Neural progenitor cell (in vitro differentiated cells): ENCODE measurements around the gene GNAI2. TPM values are rescaled to one million over a fixed set of nuclear protein-coding genes. Genes with fewer than 3 reads are reported as not detected.
"Not testable (repeated sequence)": the region's sequence is repeated elsewhere in the genome, so short reads cannot be mapped to it uniquely, and the experiment has no call there.

ENCODE experiments used
- DNase-seq: peaks from one replicate; pipeline ENCODE4 v3.0.0-alpha.2; 2016; ENCODE audit warnings: low spot score
- H2AFZ ChIP-seq: fragments of 200-600 bp; sonication (generic); replicated peaks from 2 replicates; pipeline ENCODE4 v1.6.1; 2016; ENCODE audit warnings: antibody characterized with exemption
- H3F3A ChIP-seq: fragments of 200-600 bp; sonication (generic); 2 replicates; pipeline ENCODE4 v1.6.1; 2016; ENCODE audit warnings: antibody characterized with exemption, low read depth
- H3K27ac ChIP-seq: fragments of 200-600 bp; sonication (generic); 2 replicates; pipeline ENCODE4 v1.5.1; 2016; ENCODE audit warnings: mild to moderate bottlenecking
- H3K27me3 ChIP-seq: fragments of 200-600 bp; sonication (generic); 2 replicates; pipeline ENCODE4 v1.6.1; 2016; ENCODE audit warnings: mild to moderate bottlenecking, moderate library complexity
- H3K36me3 ChIP-seq: fragments of 200-600 bp; sonication (generic); 2 replicates; pipeline ENCODE4 v1.5.1; 2016
- H3K4me1 ChIP-seq: fragments of 200-600 bp; sonication (generic); 2 replicates; pipeline ENCODE4 v1.6.1; 2016; ENCODE audit warnings: mixed run types
- H3K4me2 ChIP-seq: fragments of 200-600 bp; sonication (generic); 2 replicates; pipeline ENCODE4 v1.6.1; 2016
- H3K4me3 ChIP-seq: fragments of 200-600 bp; sonication (generic); 2 replicates; pipeline ENCODE4 v1.5.1; 2016
- H3K79me2 ChIP-seq: fragments of 200-600 bp; sonication (generic); 2 replicates; pipeline ENCODE4 v1.6.1; 2016; ENCODE audit warnings: low read depth
- H3K9ac ChIP-seq: fragments of 200-600 bp; sonication (generic); 2 replicates; pipeline ENCODE4 v1.6.1; 2016
- H3K9me3 ChIP-seq: fragments of 200-600 bp; sonication (generic); 2 replicates; pipeline ENCODE4 v1.5.1; 2016; ENCODE audit warnings: low read depth
- H4K20me1 ChIP-seq: fragments of 200-600 bp; sonication (generic); 2 replicates; pipeline ENCODE4 v1.6.1; 2016; ENCODE audit warnings: low read depth
- H3K27ac Mint-ChIP-seq: 3 replicates; pipeline ENCODE4 v1.8.0; 2021; ENCODE audit warnings: mixed read lengths
- H3K27me3 Mint-ChIP-seq: 2 replicates; pipeline ENCODE4 v1.8.0; 2022; ENCODE audit warnings: low read depth, mild to moderate bottlenecking, inconsistent platforms, moderate library complexity, mixed read lengths; ENCODE audit not compliant: insufficient read depth
- H3K36me3 Mint-ChIP-seq: 3 replicates; pipeline ENCODE4 v1.8.0; 2021; ENCODE audit warnings: mixed read lengths
- H3K4me1 Mint-ChIP-seq: 3 replicates; pipeline ENCODE4 v1.8.0; 2021; ENCODE audit warnings: mixed read lengths
- H3K4me3 Mint-ChIP-seq: 3 replicates; pipeline ENCODE4 v1.8.0; 2021; ENCODE audit warnings: mild to moderate bottlenecking, moderate library complexity, mixed read lengths
- H3K9me3 Mint-ChIP-seq: 3 replicates; pipeline ENCODE4 v1.8.0; 2020; ENCODE audit warnings: mixed read lengths
- CTCF ChIP-seq: fragments of 200-600 bp; sonication (generic); IDR thresholded peaks from 2 replicates; pipeline ENCODE4 v1.5.1; 2017; ENCODE audit warnings: antibody characterized with exemption, mild to moderate bottlenecking
- EZH2 ChIP-seq: fragments of 200-600 bp; sonication (generic); IDR thresholded peaks from 2 replicates; pipeline ENCODE4 v1.6.1; 2017; ENCODE audit warnings: antibody characterized with exemption, mild to moderate bottlenecking, moderate library complexity
- EZH2phosphoT487 ChIP-seq: fragments of 200-600 bp; sonication (generic); IDR thresholded peaks from 2 replicates; pipeline ENCODE4 v1.6.1; 2017; ENCODE audit warnings: antibody characterized with exemption
- total RNA-seq: library from RNA; depleted of rRNA; stranded (reverse); fragments of >200 nt; gene quantifications from 2 replicates; pipeline ENCODE4 v1.2.3, GENCODE V29; 2015; ENCODE audit warnings: low replicate concordance

GNAI2 gene
- total RNA-seq, 1 donor from 2014 or later, result 249 TPM

- Histone ChIP-seq H3K36me3 (no peaks in the 10 kb centered on the region), H4K20me1 (peaks cover 79% of the 10 kb centered on the region), H3K27ac (peak overlapping the region; percentile 99), H3K79me2 (peaks cover 100% of the 10 kb centered on the region), H3K4me3 (no peak overlapping the region), H3K9me3 (no peaks in the 10 kb centered on the region), H3K4me1 (peaks cover 77% of the 10 kb centered on the region), H3F3A (peaks cover 64% of the 10 kb centered on the region), H2AFZ (no peak overlapping the region), H3K27me3 (no peaks in the 10 kb centered on the region), H3K9ac (peak overlapping the region; percentile 61), H3K4me2 (peak overlapping the region; percentile 83)
- Mint-ChIP-seq H3K4me1 (peaks cover 85% of the 10 kb centered on the region), H3K27me3 (peaks cover 15% of the 10 kb centered on the region), H3K27ac (peak overlapping the region; percentile 98), H3K9me3 (no peaks in the 10 kb centered on the region), H3K36me3 (peaks cover 10% of the 10 kb centered on the region), H3K4me3 (peak overlapping the region; percentile 73)
- TF ChIP-seq CTCF (no peak), EZH2phosphoT487 (no peak), EZH2 (no peak)
- no peak for DNase-seq
Observed at GRCh38 chr3:50242381-50242770, 6.4 kb downstream of the GNAI2 start.

- TF ChIP-seq EZH2phosphoT487, result no peak
- peak; percentile 17 for TF ChIP-seq CTCF
- TF ChIP-seq EZH2, result no peak
- H3K9me3 ChIP-seq, result no peaks in the 10 kb centered on the region
- Mint-ChIP-seq H3K27me3 (peaks cover 12% of the 10 kb centered on the region), H3K4me3 (peak overlapping the region; percentile 73), H3K36me3 (peaks cover 10% of the 10 kb centered on the region), H3K9me3 (no peaks in the 10 kb centered on the region), H3K4me1 (peaks cover 83% of the 10 kb centered on the region), H3K27ac (peak overlapping the region; percentile 98)
- no peaks in the 10 kb centered on the region for H3K36me3 ChIP-seq
- no peak overlapping the region for H2AFZ ChIP-seq
- H3F3A ChIP-seq, result peaks cover 59% of the 10 kb centered on the region
- peaks cover 100% of the 10 kb centered on the region for H3K79me2 ChIP-seq
- peak overlapping the region; percentile 83 for H3K4me2 ChIP-seq
- no peak overlapping the region for H3K4me3 ChIP-seq
- DNase-seq, result no peak
- H4K20me1 ChIP-seq, result peaks cover 79% of the 10 kb centered on the region
- H3K4me1 ChIP-seq, result peaks cover 76% of the 10 kb centered on the region
- H3K27me3 ChIP-seq, result no peaks in the 10 kb centered on the region
- peak overlapping the region; percentile 99 for H3K27ac ChIP-seq
- H3K9ac ChIP-seq, result no peak overlapping the region
Observed at GRCh38 chr3:50242851-50243542, 7.0 kb downstream of the GNAI2 start.

- peak overlapping the region; percentile 95 for H3K27ac Mint-ChIP-seq
- no peak for DNase-seq
- no peaks in the 10 kb centered on the region for H3K9me3 ChIP-seq
- peaks cover 71% of the 10 kb centered on the region for H3K4me1 ChIP-seq
- H3K9ac ChIP-seq, result no peak overlapping the region
- H3K36me3 ChIP-seq, result no peaks in the 10 kb centered on the region
- no peak overlapping the region for H2AFZ ChIP-seq
- H3K4me3 ChIP-seq, result no peak overlapping the region
- no peak overlapping the region for H3K27ac ChIP-seq
- H3K79me2 ChIP-seq, result peaks cover 100% of the 10 kb centered on the region
- H3K9me3 Mint-ChIP-seq, result no peaks in the 10 kb centered on the region
- H4K20me1 ChIP-seq, result peaks cover 79% of the 10 kb centered on the region
- no peaks in the 10 kb centered on the region for H3K27me3 ChIP-seq
- peaks cover 12% of the 10 kb centered on the region for H3K36me3 Mint-ChIP-seq
- H3K4me2 ChIP-seq, result no peak overlapping the region
- no peak for TF ChIP-seq CTCF
- TF ChIP-seq EZH2phosphoT487, result no peak
- no peak for TF ChIP-seq EZH2
- H3K4me1 Mint-ChIP-seq, result peaks cover 80% of the 10 kb centered on the region
- peaks cover 54% of the 10 kb centered on the region for H3F3A ChIP-seq
- H3K4me3 Mint-ChIP-seq, result no peak overlapping the region
- peaks cover 12% of the 10 kb centered on the region for H3K27me3 Mint-ChIP-seq
Observed at GRCh38 chr3:50243543-50243895, 7.5 kb downstream of the GNAI2 start.

GRCh38 chr3:50244813-50245212, 8.8 kb downstream of the GNAI2 start:
- H3K4me3 Mint-ChIP-seq, result peak overlapping the region; percentile 43
- peaks cover 70% of the 10 kb centered on the region for H3K4me1 Mint-ChIP-seq
- Histone ChIP-seq H3K4me1 (peaks cover 58% of the 10 kb centered on the region), H3F3A (peaks cover 41% of the 10 kb centered on the region), H4K20me1 (peaks cover 79% of the 10 kb centered on the region), H3K79me2 (peaks cover 100% of the 10 kb centered on the region), H3K27ac (peak overlapping the region; percentile 92)
- H3K9me3 ChIP-seq, H3K27me3 Mint-ChIP-seq, H3K4me2 ChIP-seq, H3K36me3 ChIP-seq, DNase-seq, H3K27me3 ChIP-seq, H3K9me3 Mint-ChIP-seq, H3K9ac ChIP-seq, H2AFZ ChIP-seq, H3K4me3 ChIP-seq: not testable (repeated sequence)
- H3K27ac Mint-ChIP-seq, result peak overlapping the region; percentile 91
- H3K36me3 Mint-ChIP-seq, result peaks cover 12% of the 10 kb centered on the region
